Neural progenitor cell (in vitro differentiated cells): ENCODE measurements around the gene RAB1A. TPM values are rescaled to one million over a fixed set of nuclear protein-coding genes. Genes with fewer than 3 reads are reported as not detected.
"Not testable (repeated sequence)": the region's sequence is repeated elsewhere in the genome, so short reads cannot be mapped to it uniquely, and the experiment has no call there.

Experiments
- DNase-seq: peaks from one replicate; pipeline ENCODE4 v3.0.0-alpha.2; 2016; ENCODE audit warnings: low spot score
- H2AFZ ChIP-seq: fragments of 200-600 bp; sonication (generic); replicated peaks from 2 replicates; pipeline ENCODE4 v1.6.1; 2016; ENCODE audit warnings: antibody characterized with exemption
- H3F3A ChIP-seq: fragments of 200-600 bp; sonication (generic); 2 replicates; pipeline ENCODE4 v1.6.1; 2016; ENCODE audit warnings: antibody characterized with exemption, low read depth
- H3K27ac ChIP-seq: fragments of 200-600 bp; sonication (generic); 2 replicates; pipeline ENCODE4 v1.5.1; 2016; ENCODE audit warnings: mild to moderate bottlenecking
- H3K27me3 ChIP-seq: fragments of 200-600 bp; sonication (generic); 2 replicates; pipeline ENCODE4 v1.6.1; 2016; ENCODE audit warnings: mild to moderate bottlenecking, moderate library complexity
- H3K36me3 ChIP-seq: fragments of 200-600 bp; sonication (generic); 2 replicates; pipeline ENCODE4 v1.5.1; 2016
- H3K4me1 ChIP-seq: fragments of 200-600 bp; sonication (generic); 2 replicates; pipeline ENCODE4 v1.6.1; 2016; ENCODE audit warnings: mixed run types
- H3K4me2 ChIP-seq: fragments of 200-600 bp; sonication (generic); 2 replicates; pipeline ENCODE4 v1.6.1; 2016
- H3K4me3 ChIP-seq: fragments of 200-600 bp; sonication (generic); 2 replicates; pipeline ENCODE4 v1.5.1; 2016
- H3K79me2 ChIP-seq: fragments of 200-600 bp; sonication (generic); 2 replicates; pipeline ENCODE4 v1.6.1; 2016; ENCODE audit warnings: low read depth
- H3K9ac ChIP-seq: fragments of 200-600 bp; sonication (generic); 2 replicates; pipeline ENCODE4 v1.6.1; 2016
- H3K9me3 ChIP-seq: fragments of 200-600 bp; sonication (generic); 2 replicates; pipeline ENCODE4 v1.5.1; 2016; ENCODE audit warnings: low read depth
- H4K20me1 ChIP-seq: fragments of 200-600 bp; sonication (generic); 2 replicates; pipeline ENCODE4 v1.6.1; 2016; ENCODE audit warnings: low read depth
- H3K27ac Mint-ChIP-seq: 3 replicates; pipeline ENCODE4 v1.8.0; 2021; ENCODE audit warnings: mixed read lengths
- H3K27me3 Mint-ChIP-seq: 2 replicates; pipeline ENCODE4 v1.8.0; 2022; ENCODE audit warnings: low read depth, mild to moderate bottlenecking, inconsistent platforms, moderate library complexity, mixed read lengths; ENCODE audit not compliant: insufficient read depth
- H3K36me3 Mint-ChIP-seq: 3 replicates; pipeline ENCODE4 v1.8.0; 2021; ENCODE audit warnings: mixed read lengths
- H3K4me1 Mint-ChIP-seq: 3 replicates; pipeline ENCODE4 v1.8.0; 2021; ENCODE audit warnings: mixed read lengths
- H3K4me3 Mint-ChIP-seq: 3 replicates; pipeline ENCODE4 v1.8.0; 2021; ENCODE audit warnings: mild to moderate bottlenecking, moderate library complexity, mixed read lengths
- H3K9me3 Mint-ChIP-seq: 3 replicates; pipeline ENCODE4 v1.8.0; 2020; ENCODE audit warnings: mixed read lengths
- CTCF ChIP-seq: fragments of 200-600 bp; sonication (generic); IDR thresholded peaks from 2 replicates; pipeline ENCODE4 v1.5.1; 2017; ENCODE audit warnings: antibody characterized with exemption, mild to moderate bottlenecking
- EZH2 ChIP-seq: fragments of 200-600 bp; sonication (generic); IDR thresholded peaks from 2 replicates; pipeline ENCODE4 v1.6.1; 2017; ENCODE audit warnings: antibody characterized with exemption, mild to moderate bottlenecking, moderate library complexity
- EZH2phosphoT487 ChIP-seq: fragments of 200-600 bp; sonication (generic); IDR thresholded peaks from 2 replicates; pipeline ENCODE4 v1.6.1; 2017; ENCODE audit warnings: antibody characterized with exemption
- total RNA-seq: library from RNA; depleted of rRNA; stranded (reverse); fragments of >200 nt; gene quantifications from 2 replicates; pipeline ENCODE4 v1.2.3, GENCODE V29; 2015; ENCODE audit warnings: low replicate concordance

Gene RAB1A
- total RNA-seq, 1 donor from 2014 or later = 100 TPM

- Histone ChIP-seq H3K4me1 (no peaks in the 10 kb centered on the region), H3K27ac (no peak overlapping the region), H3K27me3 (no peaks in the 10 kb centered on the region), H3F3A (no peaks in the 10 kb centered on the region), H3K9ac (no peak overlapping the region), H3K9me3 (no peaks in the 10 kb centered on the region), H4K20me1 (no peaks in the 10 kb centered on the region), H3K4me3 (no peak overlapping the region), H3K4me2 (no peak overlapping the region), H3K36me3 (no peaks in the 10 kb centered on the region), H2AFZ (no peak overlapping the region), H3K79me2 (no peaks in the 10 kb centered on the region)
- Mint-ChIP-seq H3K4me1 (peaks cover 21% of the 10 kb centered on the region), H3K36me3 (no peaks in the 10 kb centered on the region), H3K27ac (no peak overlapping the region), H3K27me3 (peaks cover 3% of the 10 kb centered on the region), H3K9me3 (no peaks in the 10 kb centered on the region), H3K4me3 (no peak overlapping the region)
- DNase-seq = no peak
- no peak for TF ChIP-seq EZH2
- no peak for TF ChIP-seq EZH2phosphoT487
- no peak for TF ChIP-seq CTCF
Measured at GRCh38 chr2:65159906-65160305, 30.0 kb upstream of the RAB1A start.

- no peaks in the 10 kb centered on the region for H3F3A ChIP-seq
- no peaks in the 10 kb centered on the region for H3K36me3 Mint-ChIP-seq
- no peak overlapping the region for H3K9ac ChIP-seq
- H3K27ac ChIP-seq = no peak overlapping the region
- DNase-seq = no peak
- H3K27me3 Mint-ChIP-seq = peaks cover 3% of the 10 kb centered on the region
- H2AFZ ChIP-seq = no peak overlapping the region
- H3K4me1 ChIP-seq = no peaks in the 10 kb centered on the region
- no peak overlapping the region for H3K27ac Mint-ChIP-seq
- H4K20me1 ChIP-seq = no peaks in the 10 kb centered on the region
- H3K27me3 ChIP-seq = no peaks in the 10 kb centered on the region
- no peaks in the 10 kb centered on the region for H3K9me3 Mint-ChIP-seq
- peaks cover 16% of the 10 kb centered on the region for H3K4me1 Mint-ChIP-seq
- H3K79me2 ChIP-seq = no peaks in the 10 kb centered on the region
- H3K9me3 ChIP-seq = no peaks in the 10 kb centered on the region
- H3K4me3 Mint-ChIP-seq = no peak overlapping the region
- H3K4me3 ChIP-seq = no peak overlapping the region
- no peak for TF ChIP-seq EZH2phosphoT487
- no peak for TF ChIP-seq CTCF
- H3K4me2 ChIP-seq = no peak overlapping the region
- H3K36me3 ChIP-seq = no peaks in the 10 kb centered on the region
Measured at GRCh38 chr2:65159261-65159660, 29.4 kb upstream of the RAB1A start.

- Histone ChIP-seq H3K36me3 (no peaks in the 10 kb centered on the region), H4K20me1 (no peaks in the 10 kb centered on the region), H3K27ac (no peak overlapping the region), H3K4me2 (no peak overlapping the region), H3K4me3 (no peak overlapping the region), H3K4me1 (no peaks in the 10 kb centered on the region), H3K9ac (no peak overlapping the region), H3K9me3 (no peaks in the 10 kb centered on the region), H3K27me3 (no peaks in the 10 kb centered on the region), H3K79me2 (no peaks in the 10 kb centered on the region), H3F3A (no peaks in the 10 kb centered on the region), H2AFZ (no peak overlapping the region)
- H3K9me3 Mint-ChIP-seq = peaks cover 4% of the 10 kb centered on the region
- H3K27me3 Mint-ChIP-seq = peaks cover 3% of the 10 kb centered on the region
- peaks cover 11% of the 10 kb centered on the region for H3K4me1 Mint-ChIP-seq
- H3K36me3 Mint-ChIP-seq = no peaks in the 10 kb centered on the region
- no peak overlapping the region for H3K27ac Mint-ChIP-seq
- no peak overlapping the region for H3K4me3 Mint-ChIP-seq
- TF ChIP-seq EZH2 (no peak), CTCF (no peak)
- no peak for DNase-seq
Measured at GRCh38 chr2:65158557-65158956, 28.7 kb upstream of the RAB1A start.

- H3K4me3 ChIP-seq, H3K4me1 ChIP-seq, H3K9ac ChIP-seq, H3K9me3 Mint-ChIP-seq, H3F3A ChIP-seq, H3K4me1 Mint-ChIP-seq, H3K4me2 ChIP-seq, H2AFZ ChIP-seq, H3K9me3 ChIP-seq, H3K27ac ChIP-seq, H4K20me1 ChIP-seq, H3K36me3 ChIP-seq, H3K4me3 Mint-ChIP-seq, H3K27me3 ChIP-seq, H3K27ac Mint-ChIP-seq, H3K27me3 Mint-ChIP-seq, H3K36me3 Mint-ChIP-seq, DNase-seq, H3K79me2 ChIP-seq: not testable (repeated sequence)
Measured at GRCh38 chr2:65157856-65158255, 27.9 kb upstream of the RAB1A start.
